GM12865 (cell line): Measurements from ENCODE around the gene MRPS11.

Experiments used
- DNase-seq: peaks from one replicate; pipeline ENCODE4 v3.0.0; 2010; ENCODE audit warnings: low read depth
- H3K4me3 ChIP-seq: 2 replicates; pipeline ENCODE4 v1.5.1; 2011; ENCODE audit warnings: mild to moderate bottlenecking, low read depth, low read length, control low read depth
- TF ChIP-seq, protein P1 (sequence below): IDR thresholded peaks from 2 replicates; pipeline ENCODE4 v1.5.1; 2011; ENCODE audit warnings: low read length, control low read depth, low read depth, inconsistent platforms; ENCODE audit not compliant: insufficient read depth; ENCODE audit errors: missing control alignments

MRPS11 gene

DNA sequence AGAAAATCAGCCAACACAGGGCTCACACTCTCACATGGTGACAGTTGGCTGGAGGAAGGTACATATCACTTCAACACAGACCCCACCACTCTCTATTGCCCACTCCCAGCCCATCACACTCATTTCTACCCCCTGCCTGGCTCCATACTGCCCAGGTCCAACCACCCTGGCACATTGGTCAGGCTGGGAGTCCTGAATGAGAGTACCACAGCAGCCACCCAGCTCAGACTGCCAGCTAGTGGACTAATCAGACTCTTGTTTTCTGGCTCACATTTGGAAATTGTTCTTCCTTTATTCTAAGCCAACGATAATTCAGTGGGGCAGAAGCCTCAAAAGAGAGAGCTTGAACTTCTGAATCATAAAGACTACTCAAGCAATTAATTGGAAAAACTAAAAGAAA, 20.3 kb upstream of the MRPS11 start:
- H3K4me3 ChIP-seq: no peak overlapping the region
- TF ChIP-seq, protein P1, sequence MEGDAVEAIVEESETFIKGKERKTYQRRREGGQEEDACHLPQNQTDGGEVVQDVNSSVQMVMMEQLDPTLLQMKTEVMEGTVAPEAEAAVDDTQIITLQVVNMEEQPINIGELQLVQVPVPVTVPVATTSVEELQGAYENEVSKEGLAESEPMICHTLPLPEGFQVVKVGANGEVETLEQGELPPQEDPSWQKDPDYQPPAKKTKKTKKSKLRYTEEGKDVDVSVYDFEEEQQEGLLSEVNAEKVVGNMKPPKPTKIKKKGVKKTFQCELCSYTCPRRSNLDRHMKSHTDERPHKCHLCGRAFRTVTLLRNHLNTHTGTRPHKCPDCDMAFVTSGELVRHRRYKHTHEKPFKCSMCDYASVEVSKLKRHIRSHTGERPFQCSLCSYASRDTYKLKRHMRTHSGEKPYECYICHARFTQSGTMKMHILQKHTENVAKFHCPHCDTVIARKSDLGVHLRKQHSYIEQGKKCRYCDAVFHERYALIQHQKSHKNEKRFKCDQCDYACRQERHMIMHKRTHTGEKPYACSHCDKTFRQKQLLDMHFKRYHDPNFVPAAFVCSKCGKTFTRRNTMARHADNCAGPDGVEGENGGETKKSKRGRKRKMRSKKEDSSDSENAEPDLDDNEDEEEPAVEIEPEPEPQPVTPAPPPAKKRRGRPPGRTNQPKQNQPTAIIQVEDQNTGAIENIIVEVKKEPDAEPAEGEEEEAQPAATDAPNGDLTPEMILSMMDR: no peak
- DNase-seq: no peak

DNA sequence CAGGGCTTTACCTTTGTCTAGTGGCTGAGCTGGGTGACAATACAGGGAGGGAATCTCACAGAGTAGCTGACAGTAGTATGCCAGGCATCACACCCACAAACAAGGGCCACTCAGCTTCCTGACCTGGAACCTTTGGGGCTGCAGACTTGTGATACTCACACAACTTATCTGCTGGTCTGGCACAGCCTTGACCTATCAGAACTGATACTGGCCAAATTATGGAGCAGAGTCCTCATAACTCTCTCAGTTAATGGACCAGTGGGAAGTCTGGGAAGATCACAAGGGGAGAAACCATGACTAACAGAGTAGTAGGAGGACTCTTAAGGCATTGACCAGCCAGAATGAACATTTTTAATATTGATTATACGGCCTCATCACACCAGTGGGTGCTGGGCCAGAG, 19.8 kb upstream of the MRPS11 start:
- no peak overlapping the region for H3K4me3 ChIP-seq
- no peak for DNase-seq
- TF ChIP-seq, protein P1: no peak

DNA sequence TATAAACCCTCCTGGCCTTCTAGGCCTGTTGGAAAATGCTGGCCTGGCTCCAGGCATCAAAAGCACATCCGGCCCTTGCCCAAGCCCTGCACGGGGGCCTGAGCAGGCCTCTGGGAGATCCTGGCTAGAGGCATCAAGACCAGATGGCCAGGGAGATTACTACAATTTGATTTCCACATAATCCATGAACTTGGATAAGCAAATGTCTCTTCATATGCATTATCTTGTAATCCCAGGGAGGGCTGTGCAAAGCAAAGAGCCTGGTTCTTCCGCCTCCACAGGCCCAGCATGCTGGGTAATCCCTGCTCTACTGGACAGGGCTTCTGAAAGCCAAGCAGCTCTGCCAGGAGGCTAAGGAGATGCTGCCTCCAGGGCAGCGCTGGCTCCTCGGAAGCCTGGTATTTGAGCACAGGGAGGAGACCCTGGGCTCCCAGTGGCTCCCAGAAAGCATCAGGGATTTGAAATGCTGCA, 18.5 kb upstream of the MRPS11 start:
- no peak for DNase-seq
- no peak overlapping the region for H3K4me3 ChIP-seq
- TF ChIP-seq, protein P1: no peak

DNA sequence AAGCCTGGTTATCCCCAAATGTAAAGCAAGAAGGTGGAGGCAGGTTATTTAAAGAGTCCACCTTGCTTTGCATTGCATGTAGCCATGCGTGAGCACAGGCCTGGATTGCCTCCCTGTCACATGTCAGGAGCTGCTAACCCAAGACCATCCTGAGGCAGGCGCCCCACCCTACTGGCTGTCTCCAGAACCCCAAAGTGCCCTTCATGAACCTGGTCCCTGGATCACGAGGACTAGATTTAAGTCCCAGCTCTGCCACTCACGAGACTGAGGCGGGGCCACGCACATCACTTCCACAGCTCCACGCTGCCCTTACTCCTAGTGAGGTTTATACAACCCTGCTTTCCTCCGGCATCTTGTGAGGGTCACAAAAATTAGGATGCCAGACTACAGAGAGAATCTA, 17.9 kb upstream of the MRPS11 start:
- TF ChIP-seq, protein P1: no peak
- no peak overlapping the region for H3K4me3 ChIP-seq
- DNase-seq: no peak

DNA sequence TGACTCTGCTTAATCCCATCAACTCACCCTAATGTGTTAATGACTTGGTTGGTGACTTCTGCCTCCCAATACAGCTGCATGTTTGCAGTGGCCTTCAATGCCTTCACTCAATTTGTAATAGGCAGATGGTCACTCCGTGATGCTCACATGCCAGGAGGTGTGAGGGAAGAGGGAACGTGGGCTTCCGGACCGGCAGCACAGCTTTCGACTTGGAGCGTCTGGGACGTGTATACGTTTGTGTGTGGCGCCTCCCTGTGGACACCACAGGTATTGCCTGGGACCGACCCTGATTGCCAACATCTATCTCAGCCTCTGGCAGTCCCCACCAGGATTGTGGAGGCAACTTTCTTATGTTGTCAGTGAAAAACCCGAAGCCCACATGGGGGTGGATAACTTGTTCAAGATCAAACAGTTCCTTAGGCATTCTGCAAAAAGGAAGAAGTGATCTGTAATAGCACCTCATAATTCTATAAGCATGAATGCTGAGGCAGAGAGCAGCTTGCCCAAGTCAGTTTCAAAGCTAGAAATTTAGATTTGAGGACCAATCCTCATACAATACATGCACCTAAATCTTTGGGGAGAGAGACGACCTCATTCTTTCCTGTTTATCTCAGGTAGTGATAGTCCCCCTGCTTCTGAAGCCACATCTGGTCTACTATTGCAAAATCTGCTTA, 17.2 kb upstream of the MRPS11 start:
- DNase-seq: peak; percentile 73

DNA sequence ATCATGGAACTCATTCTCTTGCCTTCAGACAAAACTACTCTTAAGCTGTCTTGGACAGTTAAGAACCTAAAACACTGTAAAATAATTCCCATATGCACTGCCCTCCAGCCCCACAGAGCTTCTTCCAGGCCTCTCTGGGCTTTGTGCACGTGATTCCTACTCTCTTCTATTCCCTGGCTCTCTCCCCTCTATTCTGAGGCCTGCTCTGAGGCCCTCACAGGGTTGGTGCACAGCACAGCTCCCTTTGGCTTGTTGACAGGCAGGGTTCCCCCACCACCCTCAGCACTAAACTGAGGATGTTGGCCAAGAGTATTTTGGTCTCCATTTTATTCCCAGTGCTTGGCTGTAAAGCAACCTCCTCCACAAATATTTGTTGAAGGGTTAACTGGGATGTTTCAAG, 13.9 kb upstream of the MRPS11 start:
- TF ChIP-seq, protein P1: no peak
- H3K4me3 ChIP-seq: no peak overlapping the region
- no peak for DNase-seq

More for the DNA sequence above, 17.2 kb upstream of the MRPS11 start:
- TF ChIP-seq, protein P1: peak; percentile 87
- H3K4me3 ChIP-seq: no peak overlapping the region

DNA sequence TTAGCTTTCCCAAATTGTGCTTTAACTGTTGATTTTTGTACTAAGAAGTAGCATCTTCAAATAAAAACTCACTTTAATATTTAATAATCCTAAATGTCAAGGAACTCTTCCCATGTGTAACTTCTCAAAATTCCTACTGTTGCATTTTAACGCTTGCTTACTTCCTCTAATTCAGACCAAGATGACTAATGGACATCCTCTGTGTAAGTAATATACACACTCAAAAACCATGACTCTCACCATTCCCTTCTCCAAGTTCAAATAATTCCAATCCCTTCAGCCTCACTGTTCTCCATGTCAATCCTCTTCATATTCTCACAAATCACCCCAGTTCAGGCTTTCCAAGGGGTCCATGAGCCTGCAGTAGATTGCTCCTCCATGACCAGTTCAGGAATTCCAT, 13.3 kb upstream of the MRPS11 start:
- no peak overlapping the region for H3K4me3 ChIP-seq
- TF ChIP-seq, protein P1: no peak
- DNase-seq: no peak
